Tibial nerve (tissue), 3 donors: ENCODE measurements around the gene RARG.

Source experiments
- CTCF ChIP-seq, 5 experiments: fragments of 200-600 bp in 3 of 5; fragments of 450-650 bp in 2 of 5; sonication (generic) in 3 of 5; IDR thresholded peaks; one replicate each; pipeline ENCODE4 v1.5.1; 2016 to 2019; ENCODE audit warnings: antibody characterized with exemption in 5 of 5, mild to moderate bottlenecking in 3 of 5, moderate library complexity in 2 of 5
- POLR2A ChIP-seq, 2 donors: fragments of 450-650 bp; IDR thresholded peaks; one replicate each; pipeline ENCODE4 v1.6.1; 2017; ENCODE audit warnings: antibody characterized with exemption in 2 of 2, mild to moderate bottlenecking in 2 of 2, moderate library complexity in 2 of 2

- TF ChIP-seq POLR2A (IDR thresholded peaks at IDR 0.05) (no peak), CTCF (IDR thresholded peaks at IDR 0.05) (no peak)
These were observed 45.3 kb downstream of the RARG start for GRCh38 chr12:53186745-53187144.
